GM12892 (cell line): ENCODE measurements around the gene ANKRD63.

ENCODE experiments used
- POLR2A ChIP-seq: IDR thresholded peaks from 2 replicates; pipeline ENCODE4 v1.6.1; 2011; ENCODE audit warnings: low read depth, low read length, control low read depth
- POLR2AphosphoS5 ChIP-seq: IDR thresholded peaks from 2 replicates; pipeline ENCODE4 v1.6.1; 2011; ENCODE audit warnings: low read depth, low read length, control low read depth

GRCh38 chr15:40323953-40324937, 41.4 kb upstream of the ANKRD63 start:
- TF ChIP-seq POLR2A, result no peak
- TF ChIP-seq POLR2AphosphoS5, result no peak
